Natural killer cell (primary cell): ENCODE data around the gene HOXB4. TPM values are rescaled to one million over a fixed set of nuclear protein-coding genes. Genes with fewer than 3 reads are reported as not detected.

ENCODE experiments used
- ATAC-seq, 3 donors: fragments of 150-1000 bp in 2 of 3; fragments of 200-7000 bp in 1 of 3; cut with Tn5 transposase; 1 replicate in 1 of 3; 2 replicates in 2 of 3; pipeline ENCODE4 v1.10.0; 2021; ENCODE audit warnings: mild to moderate bottlenecking in 2 of 3, moderate library complexity in 2 of 3
- DNase-seq, 2 donors: peaks; one replicate each; pipeline versions ENCODE4 v3.0.0 to v3.0.0-alpha.2; 2013 to 2021; ENCODE audit warnings: mixed read lengths in 1 of 2
- H3K27ac ChIP-seq: one replicate; pipeline ENCODE4 v1.5.1; 2013; ENCODE audit warnings: mild to moderate bottlenecking, low read length
- H3K27me3 ChIP-seq: one replicate; pipeline ENCODE4 v1.6.1; 2013; ENCODE audit warnings: low read length; ENCODE audit not compliant: control insufficient read depth, insufficient read depth
- H3K36me3 ChIP-seq: one replicate; pipeline ENCODE4 v1.6.1; 2013; ENCODE audit warnings: low read length; ENCODE audit not compliant: control insufficient read depth, insufficient read depth
- H3K4me1 ChIP-seq: one replicate; pipeline ENCODE4 v1.6.1; 2013; ENCODE audit warnings: low read length; ENCODE audit not compliant: control insufficient read depth, insufficient read depth
- H3K4me3 ChIP-seq: one replicate; pipeline ENCODE4 v1.5.1; 2013; ENCODE audit warnings: low read length
- H3K9me3 ChIP-seq: one replicate; pipeline ENCODE4 v1.6.1; 2013; ENCODE audit warnings: low read length; ENCODE audit not compliant: control insufficient read depth, insufficient read depth
- H3K27ac Mint-ChIP-seq, 2 donors: one replicate each; pipeline ENCODE4 v1.8.0; 2022; ENCODE audit warnings: mild to moderate bottlenecking in 2 of 2, mixed read lengths in 2 of 2, moderate library complexity in 1 of 2
- H3K27me3 Mint-ChIP-seq, 2 donors: one replicate each; pipeline ENCODE4 v1.8.0; 2022; ENCODE audit warnings: low read depth in 2 of 2, mixed read lengths in 2 of 2
- H3K36me3 Mint-ChIP-seq: one replicate; pipeline ENCODE4 v1.8.0; 2022; ENCODE audit warnings: mixed read lengths
- H3K4me1 Mint-ChIP-seq, 2 donors: one replicate each; pipeline ENCODE4 v1.8.0; 2022; ENCODE audit warnings: mixed read lengths in 2 of 2
- H3K4me3 Mint-ChIP-seq: one replicate; pipeline ENCODE4 v1.8.0; 2022; ENCODE audit warnings: mild to moderate bottlenecking, moderate library complexity, mixed read lengths
- H3K9me3 Mint-ChIP-seq, 2 donors: one replicate each; pipeline ENCODE4 v1.8.0; 2022; ENCODE audit warnings: mixed read lengths in 2 of 2
- WGBS: methylation state at CpG from one replicate; pipeline ENCODE4 v1.1.7; 2013; ENCODE audit warnings: missing lambda C conversion rate; ENCODE audit not compliant: insufficient coverage; 5-methylcytosine and 5-hydroxymethylcytosine counted together
- intact Hi-C: fragments of 100-400 bp; cut with micrococcal nuclease; formaldehyde crosslinking; loops from one replicate; pipeline ENCODE4 v1.14.2; 2022
- total RNA-seq, 4 donors: library from RNA; stranded (reverse); fragments of 120-200 nt in 1 of 4; gene quantifications; one replicate each; pipeline versions ENCODE4 v1.2.3 to v1.2.4, GENCODE V29; 2013 to 2022
- TF ChIP-seq, protein P1 (sequence below): fragments of 200-600 bp; IDR thresholded peaks from one replicate; pipeline ENCODE4 v1.8.0; 2022; ENCODE audit warnings: antibody characterized with exemption

HOXB4 gene
- total RNA-seq, 3 donors from 2014 or later (not counting 1 experiment from before 2014, with no cell fraction given) = 3.5 to 6.7 (median 5.7) TPM

DNA sequence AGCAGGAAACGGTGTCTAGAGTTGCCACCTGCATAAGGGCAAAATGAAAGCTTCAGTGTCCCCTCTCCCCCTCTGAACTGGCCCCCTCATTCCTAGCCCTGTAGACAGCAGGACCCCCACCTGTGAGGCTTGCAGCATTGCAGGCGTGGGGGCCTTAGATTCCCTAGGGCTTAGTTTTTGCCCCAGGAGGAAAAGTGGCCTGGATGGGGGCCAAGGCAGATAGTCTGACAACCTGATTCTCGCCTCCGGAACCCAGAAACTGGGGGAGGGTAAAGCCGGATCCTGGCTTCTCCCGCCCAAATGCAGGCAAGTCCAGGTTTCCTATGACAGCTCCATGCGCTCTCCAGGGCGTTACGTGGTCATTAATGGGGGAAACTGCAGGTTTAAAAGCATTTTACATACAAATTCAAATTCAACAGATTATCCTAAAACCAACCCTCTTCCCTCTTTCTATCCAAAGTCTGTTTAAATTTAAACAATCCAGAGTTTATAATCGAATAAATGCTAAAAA is 27.3 kb upstream of the HOXB4 start:
- Histone ChIP-seq H3K9me3 (no peaks in the 10 kb centered on the region), H3K27me3 (peaks cover 54% of the 10 kb centered on the region), H3K4me3 (no peak overlapping the region), H3K36me3 (no peaks in the 10 kb centered on the region), H3K27ac (no peak overlapping the region), H3K4me1 (peaks cover 31% of the 10 kb centered on the region)
- Mint-ChIP-seq H3K4me1 (peaks cover 0 to 6% of the 10 kb centered on the region in 2 donors), H3K36me3 (no peaks in the 10 kb centered on the region), H3K4me3 (no peak overlapping the region), H3K9me3 (no peaks in the 10 kb centered on the region), H3K27ac (no peak overlapping the region), H3K27me3 (peaks cover 40 to 63% of the 10 kb centered on the region in 2 donors)
- no peak for ATAC-seq
- WGBS = 89% methylated on average over 10 of the region's 10 CpGs
- no peak for DNase-seq
- intact Hi-C loops = no loop called here
- TF ChIP-seq, protein P1, sequence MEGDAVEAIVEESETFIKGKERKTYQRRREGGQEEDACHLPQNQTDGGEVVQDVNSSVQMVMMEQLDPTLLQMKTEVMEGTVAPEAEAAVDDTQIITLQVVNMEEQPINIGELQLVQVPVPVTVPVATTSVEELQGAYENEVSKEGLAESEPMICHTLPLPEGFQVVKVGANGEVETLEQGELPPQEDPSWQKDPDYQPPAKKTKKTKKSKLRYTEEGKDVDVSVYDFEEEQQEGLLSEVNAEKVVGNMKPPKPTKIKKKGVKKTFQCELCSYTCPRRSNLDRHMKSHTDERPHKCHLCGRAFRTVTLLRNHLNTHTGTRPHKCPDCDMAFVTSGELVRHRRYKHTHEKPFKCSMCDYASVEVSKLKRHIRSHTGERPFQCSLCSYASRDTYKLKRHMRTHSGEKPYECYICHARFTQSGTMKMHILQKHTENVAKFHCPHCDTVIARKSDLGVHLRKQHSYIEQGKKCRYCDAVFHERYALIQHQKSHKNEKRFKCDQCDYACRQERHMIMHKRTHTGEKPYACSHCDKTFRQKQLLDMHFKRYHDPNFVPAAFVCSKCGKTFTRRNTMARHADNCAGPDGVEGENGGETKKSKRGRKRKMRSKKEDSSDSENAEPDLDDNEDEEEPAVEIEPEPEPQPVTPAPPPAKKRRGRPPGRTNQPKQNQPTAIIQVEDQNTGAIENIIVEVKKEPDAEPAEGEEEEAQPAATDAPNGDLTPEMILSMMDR = no peak

DNA sequence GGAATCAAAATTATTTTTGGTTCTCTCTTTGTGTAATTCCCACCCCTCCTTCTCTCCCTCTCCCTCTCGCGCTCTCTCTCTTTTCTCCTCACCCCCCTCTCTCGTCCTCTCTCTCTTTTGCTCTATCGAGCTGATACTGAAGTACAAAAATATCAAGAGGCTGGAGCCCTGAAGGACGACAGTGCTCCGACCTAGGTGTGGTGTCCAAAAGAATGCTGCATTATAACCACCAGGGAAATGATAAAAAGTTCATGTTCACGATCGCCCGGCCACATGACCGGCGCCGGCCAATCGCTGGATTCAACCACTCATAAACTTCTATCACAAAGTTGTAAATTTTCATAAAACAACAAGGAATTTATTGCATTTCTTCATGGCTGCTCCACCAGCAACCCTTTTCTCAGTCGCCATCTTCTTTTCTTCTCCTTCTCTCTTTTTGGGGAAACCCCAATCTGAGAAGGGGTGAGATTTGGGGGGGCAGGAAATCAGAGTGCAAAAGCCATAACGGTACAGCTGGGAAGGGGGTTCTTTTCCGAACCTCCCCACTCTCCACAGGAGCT is 26.7 kb upstream of the HOXB4 start, which contains the start of gene HOXB6:
Gene HOXB6, minus strand, starts transcription at position 217 of the 560 bp plus-strand sequence. CDS start 6,836 bp downstream, outside the sequence.
- Mint-ChIP-seq H3K27ac (no peak within 1 kb of the TSS), H3K4me3 (peak within 1 kb of the TSS; percentile 29), H3K9me3 (no peaks in the 10 kb centered on the region), H3K27me3 (peaks cover 46 to 69% of the 10 kb centered on the region in 2 donors), H3K36me3 (no peaks in the 10 kb centered on the region), H3K4me1 (peaks cover 0 to 6% of the 10 kb centered on the region in 2 donors)
- 50% methylated on average over 13 of the region's 16 CpGs for WGBS
- TF ChIP-seq, protein P1 = no peak
- Histone ChIP-seq H3K9me3 (no peaks in the 10 kb centered on the region), H3K27ac (no peak within 1 kb of the TSS), H3K36me3 (no peaks in the 10 kb centered on the region), H3K4me3 (no peak within 1 kb of the TSS), H3K27me3 (peaks cover 55% of the 10 kb centered on the region), H3K4me1 (peaks cover 24% of the 10 kb centered on the region)
- no peak for ATAC-seq
- intact Hi-C loops = no loop called here
- DNase-seq = no peak

DNA sequence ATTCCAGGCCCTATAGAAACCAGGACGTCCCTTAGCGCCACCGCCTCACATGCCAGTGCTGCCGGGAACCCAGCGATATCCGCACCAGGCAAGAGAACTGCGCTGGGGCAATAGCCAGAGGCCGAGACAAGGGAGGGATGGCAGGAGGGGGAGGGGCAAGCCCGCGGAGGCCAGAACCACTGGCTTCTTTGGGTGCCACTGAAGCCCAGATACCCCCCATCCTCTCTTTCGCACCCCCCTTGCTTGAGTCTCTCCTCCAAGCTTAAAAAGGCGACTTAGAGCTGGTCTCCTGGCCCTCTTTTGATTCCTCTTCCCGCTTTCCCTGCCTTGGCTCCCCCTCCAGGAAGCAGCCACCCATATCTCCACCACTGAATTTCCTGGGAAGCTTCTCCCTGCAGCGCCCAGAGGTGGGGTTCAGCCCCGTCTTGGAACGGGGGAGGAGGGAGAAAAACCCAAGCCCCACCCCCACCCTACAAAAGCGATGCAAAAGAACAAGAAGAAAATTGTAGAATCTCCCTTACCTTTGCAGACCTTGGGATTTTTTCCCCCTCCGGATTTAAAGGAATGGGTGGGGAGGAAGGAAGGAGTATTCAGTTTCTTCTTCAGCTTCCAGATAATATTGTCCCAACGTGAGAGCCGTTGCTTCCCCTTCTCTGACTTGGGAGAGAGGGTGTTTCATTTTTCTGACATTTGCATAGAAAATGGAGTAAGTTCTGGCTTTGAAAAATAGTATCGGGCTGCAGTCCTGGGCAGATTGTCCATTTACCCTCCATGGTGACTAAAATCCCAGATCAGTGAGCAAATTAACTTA is 26.0 kb upstream of the HOXB4 start:
- no peak overlapping the region for H3K27ac ChIP-seq
- H3K36me3 Mint-ChIP-seq = no peaks in the 10 kb centered on the region
- no peaks in the 10 kb centered on the region for H3K9me3 Mint-ChIP-seq
- H3K4me3 Mint-ChIP-seq = no peak overlapping the region
- no peak for ATAC-seq
- WGBS = 39% methylated on average over 17 of the region's 21 CpGs
- intact Hi-C loops = no loop called here
- H3K27me3 Mint-ChIP-seq = peaks cover 53 to 74% of the 10 kb centered on the region in 2 donors
- no peak overlapping the region for H3K4me3 ChIP-seq
- H3K4me1 ChIP-seq = peaks cover 22% of the 10 kb centered on the region
- no peaks in the 10 kb centered on the region for H3K9me3 ChIP-seq
- no peak for DNase-seq
- TF ChIP-seq, protein P1 = no peak
- H3K36me3 ChIP-seq = no peaks in the 10 kb centered on the region
- H3K4me1 Mint-ChIP-seq = peaks cover 0 to 6% of the 10 kb centered on the region in 2 donors
- peaks cover 55% of the 10 kb centered on the region for H3K27me3 ChIP-seq
- no peak overlapping the region for H3K27ac Mint-ChIP-seq
